HL-60 (cell line): ENCODE data around the gene ARHGEF17.

Source experiments
- POLR2AphosphoS5 ChIP-seq: IDR thresholded peaks from 2 replicates; pipeline ENCODE4 v1.6.1; 2012; ENCODE audit warnings: low read depth
- TF ChIP-seq, protein P1 (sequence below): IDR thresholded peaks from one replicate; pipeline ENCODE4 v1.5.1; 2011; ENCODE audit warnings: low read length, control low read depth, inconsistent platforms; ENCODE audit not compliant: insufficient read depth

DNA sequence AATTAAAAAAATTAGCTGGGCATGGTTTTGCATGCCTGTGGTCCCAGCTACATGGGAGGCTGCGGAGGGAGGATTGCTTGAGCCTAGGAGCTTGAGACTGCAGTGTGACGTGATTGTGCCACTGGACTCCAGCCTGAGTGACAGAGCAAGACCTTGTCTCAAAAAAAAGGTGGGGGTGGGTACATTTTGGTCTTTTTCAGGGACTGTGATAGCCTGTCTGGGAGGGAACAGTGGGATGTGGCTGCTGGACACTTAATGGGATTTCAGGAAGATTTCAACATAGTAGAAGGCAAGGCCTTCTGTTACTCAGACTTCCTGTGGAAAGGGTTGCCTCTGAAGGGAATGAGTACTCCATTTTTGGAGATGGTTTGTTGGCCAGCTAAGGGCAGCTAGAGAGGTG, 108.7 kb downstream of the ARHGEF17 start:
- TF ChIP-seq, protein P1, sequence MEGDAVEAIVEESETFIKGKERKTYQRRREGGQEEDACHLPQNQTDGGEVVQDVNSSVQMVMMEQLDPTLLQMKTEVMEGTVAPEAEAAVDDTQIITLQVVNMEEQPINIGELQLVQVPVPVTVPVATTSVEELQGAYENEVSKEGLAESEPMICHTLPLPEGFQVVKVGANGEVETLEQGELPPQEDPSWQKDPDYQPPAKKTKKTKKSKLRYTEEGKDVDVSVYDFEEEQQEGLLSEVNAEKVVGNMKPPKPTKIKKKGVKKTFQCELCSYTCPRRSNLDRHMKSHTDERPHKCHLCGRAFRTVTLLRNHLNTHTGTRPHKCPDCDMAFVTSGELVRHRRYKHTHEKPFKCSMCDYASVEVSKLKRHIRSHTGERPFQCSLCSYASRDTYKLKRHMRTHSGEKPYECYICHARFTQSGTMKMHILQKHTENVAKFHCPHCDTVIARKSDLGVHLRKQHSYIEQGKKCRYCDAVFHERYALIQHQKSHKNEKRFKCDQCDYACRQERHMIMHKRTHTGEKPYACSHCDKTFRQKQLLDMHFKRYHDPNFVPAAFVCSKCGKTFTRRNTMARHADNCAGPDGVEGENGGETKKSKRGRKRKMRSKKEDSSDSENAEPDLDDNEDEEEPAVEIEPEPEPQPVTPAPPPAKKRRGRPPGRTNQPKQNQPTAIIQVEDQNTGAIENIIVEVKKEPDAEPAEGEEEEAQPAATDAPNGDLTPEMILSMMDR = no peak
- no peak for TF ChIP-seq POLR2AphosphoS5
